ENCODE results near the gene DIAPH2.

- TF ChIP-seq ZFP3 (CRISPR knock-in tag; IDR thresholded peaks at IDR 0.05) (no peak), ISL1 (CRISPR knock-in tag; IDR thresholded peaks at IDR 0.05) (no peak), TOX (CRISPR knock-in tag; IDR thresholded peaks at IDR 0.05; ENCODE audit: borderline replicate concordance) (no peak), ZNF565 (CRISPR knock-in tag; conservative IDR thresholded peaks at IDR 0.05; ENCODE audit: low read depth) (no peak), POU6F1 (CRISPR knock-in tag; IDR thresholded peaks at IDR 0.05; ENCODE audit: borderline replicate concordance, low read depth) (no peak)
Observed at GRCh38 chrX:96861218-96861617, 176.6 kb downstream of the DIAPH2 start.
